ENCODE data around the gene NPB.

DNA sequence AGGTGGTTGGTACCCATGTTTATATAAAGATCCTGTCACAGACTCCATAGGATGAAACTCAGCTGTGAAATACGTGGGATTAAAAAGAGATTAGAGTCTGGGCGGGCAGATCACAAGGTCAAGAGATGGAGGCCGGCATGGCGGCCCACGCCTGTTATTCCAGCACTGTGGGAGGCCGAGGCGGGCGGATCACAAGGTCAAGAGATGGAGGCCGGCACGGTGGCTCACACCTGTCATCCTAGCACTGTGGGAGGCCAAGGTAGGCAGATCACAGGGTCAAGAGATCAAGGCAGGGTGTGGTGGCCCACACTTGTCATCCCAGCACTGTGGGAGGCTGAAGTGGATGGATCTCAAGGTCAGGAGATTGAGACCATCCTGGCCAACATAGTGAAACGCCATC, 6.6 kb upstream of the NPB start:
- TF ChIP-seq, protein P1, sequence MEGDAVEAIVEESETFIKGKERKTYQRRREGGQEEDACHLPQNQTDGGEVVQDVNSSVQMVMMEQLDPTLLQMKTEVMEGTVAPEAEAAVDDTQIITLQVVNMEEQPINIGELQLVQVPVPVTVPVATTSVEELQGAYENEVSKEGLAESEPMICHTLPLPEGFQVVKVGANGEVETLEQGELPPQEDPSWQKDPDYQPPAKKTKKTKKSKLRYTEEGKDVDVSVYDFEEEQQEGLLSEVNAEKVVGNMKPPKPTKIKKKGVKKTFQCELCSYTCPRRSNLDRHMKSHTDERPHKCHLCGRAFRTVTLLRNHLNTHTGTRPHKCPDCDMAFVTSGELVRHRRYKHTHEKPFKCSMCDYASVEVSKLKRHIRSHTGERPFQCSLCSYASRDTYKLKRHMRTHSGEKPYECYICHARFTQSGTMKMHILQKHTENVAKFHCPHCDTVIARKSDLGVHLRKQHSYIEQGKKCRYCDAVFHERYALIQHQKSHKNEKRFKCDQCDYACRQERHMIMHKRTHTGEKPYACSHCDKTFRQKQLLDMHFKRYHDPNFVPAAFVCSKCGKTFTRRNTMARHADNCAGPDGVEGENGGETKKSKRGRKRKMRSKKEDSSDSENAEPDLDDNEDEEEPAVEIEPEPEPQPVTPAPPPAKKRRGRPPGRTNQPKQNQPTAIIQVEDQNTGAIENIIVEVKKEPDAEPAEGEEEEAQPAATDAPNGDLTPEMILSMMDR (IDR thresholded peaks at IDR 0.05): no peak
- no peak for TF ChIP-seq POLR2A (IDR thresholded peaks at IDR 0.05)
